Spinal cord (tissue), 10 donors: Measurements from ENCODE around the gene TBCEL. TPM values are rescaled to one million over a fixed set of nuclear protein-coding genes. Genes with fewer than 3 reads are reported as not detected.

Experiments
- DNase-seq, 6 donors: peaks; one replicate each; pipeline versions ENCODE4 v3.0.0 to v3.0.0-alpha.2; 2013 to 2015; ENCODE audit warnings: low spot score in 6 of 6, low read depth in 4 of 6
- H3K27ac ChIP-seq: one replicate; pipeline ENCODE4 v1.5.1; 2013; ENCODE audit warnings: low read depth, low read length, control low read depth
- H3K27me3 ChIP-seq: one replicate; pipeline ENCODE4 v1.6.1; 2013; ENCODE audit warnings: low read length; ENCODE audit not compliant: control insufficient read depth, insufficient read depth
- H3K36me3 ChIP-seq: one replicate; pipeline ENCODE4 v1.6.1; 2013; ENCODE audit warnings: low read length; ENCODE audit not compliant: control insufficient read depth, insufficient read depth
- H3K4me1 ChIP-seq: one replicate; pipeline ENCODE4 v1.6.1; 2013; ENCODE audit warnings: low read length; ENCODE audit not compliant: control insufficient read depth, insufficient read depth
- H3K4me3 ChIP-seq: one replicate; pipeline ENCODE4 v1.5.1; 2013; ENCODE audit warnings: low read depth, low read length, control low read depth
- H3K9me3 ChIP-seq: one replicate; pipeline ENCODE4 v1.6.1; 2013; ENCODE audit warnings: low read length; ENCODE audit not compliant: control insufficient read depth, insufficient read depth
- WGBS: methylation state at CpG from one replicate; pipeline ENCODE4 v1.1.5; 2013; ENCODE audit warnings: missing lambda C conversion rate; ENCODE audit not compliant: insufficient coverage; 5-methylcytosine and 5-hydroxymethylcytosine counted together
- polyA plus RNA-seq, 2 donors: library from polyadenylated mRNA; unstranded; fragments of 120-200 nt; gene quantifications; one replicate each; pipeline ENCODE4 v1.2.1, GENCODE V29; 2013; ENCODE audit not compliant: insufficient read length in 2 of 2
- total RNA-seq, 2 donors: library from RNA; depleted of rRNA in 1 of 2; stranded (reverse); fragments of 120-200 nt in 1 of 2; fragments of >200 nt in 1 of 2; gene quantifications; one replicate each; pipeline versions ENCODE4 v1.2.3 to v1.2.4, GENCODE V29; 2013 to 2014
- donor health status: healthy.

Gene TBCEL
- total and polyA plus RNA-seq, 4 donors: 11.5 to 49.0 (median 28.7) TPM

DNA sequence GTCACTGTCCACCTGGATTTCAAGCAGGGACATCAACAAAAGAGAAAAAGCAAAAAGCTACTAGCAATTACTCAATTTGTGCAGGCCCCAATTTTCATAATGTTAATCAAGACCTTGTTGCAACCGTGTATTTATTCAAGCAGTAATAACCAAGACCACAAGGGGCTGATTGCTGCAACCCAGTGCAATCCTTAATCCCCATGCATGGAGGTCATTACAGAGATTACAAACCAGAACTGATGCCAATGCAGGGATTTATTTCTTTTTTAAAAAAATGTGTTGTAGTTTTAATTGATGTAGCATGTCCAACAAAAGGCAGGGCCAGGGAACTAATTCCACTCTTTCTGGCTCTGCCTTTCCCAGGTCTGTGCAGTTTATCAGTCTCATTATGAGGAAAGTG, 95.5 kb downstream of the TBCEL start:
- no peak overlapping the region for H3K27ac ChIP-seq
- DNase-seq: peak in 2 of 6 donors; percentile 14 to 80
- no peaks in the 10 kb centered on the region for H3K27me3 ChIP-seq
- H3K4me3 ChIP-seq: no peak overlapping the region
- WGBS: no CpG with 5 or more reads among the region's 1 CpG
- peaks cover 10% of the 10 kb centered on the region for H3K4me1 ChIP-seq
- no peaks in the 10 kb centered on the region for H3K36me3 ChIP-seq
- H3K9me3 ChIP-seq: no peaks in the 10 kb centered on the region

DNA sequence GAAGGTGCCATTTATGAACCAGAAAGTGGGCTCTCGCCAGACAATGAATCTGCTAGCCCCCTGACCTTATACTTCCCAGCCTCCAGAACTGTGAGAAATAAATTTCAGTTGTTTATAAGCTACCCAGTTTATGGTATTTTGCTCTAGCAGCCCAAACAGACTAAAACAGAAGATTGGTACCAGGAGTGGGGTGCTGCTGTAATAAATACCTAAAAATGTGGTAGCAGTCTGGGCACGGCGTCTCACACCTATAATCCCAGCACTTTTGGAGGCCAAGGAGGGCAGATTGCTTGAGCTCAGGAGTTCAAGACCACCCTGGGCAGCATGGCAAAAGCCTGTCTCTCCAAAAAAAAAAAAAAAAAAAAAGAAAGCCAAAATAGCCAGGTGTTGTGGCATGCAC, 98.4 kb downstream of the TBCEL start:
- no CpG with 5 or more reads among the region's 3 CpGs for WGBS
- Histone ChIP-seq H3K4me1 (peaks cover 14% of the 10 kb centered on the region), H3K36me3 (peaks cover 4% of the 10 kb centered on the region), H3K4me3 (no peak overlapping the region), H3K9me3 (no peaks in the 10 kb centered on the region), H3K27ac (no peak overlapping the region), H3K27me3 (no peaks in the 10 kb centered on the region)
- no peak for DNase-seq

- Histone ChIP-seq H3K27me3 (no peaks in the 10 kb centered on the region), H3K4me1 (peaks cover 14% of the 10 kb centered on the region), H3K9me3 (no peaks in the 10 kb centered on the region), H3K4me3 (no peak overlapping the region), H3K27ac (no peak overlapping the region), H3K36me3 (peaks cover 13% of the 10 kb centered on the region)
- DNase-seq: peak in 2 of 6 donors; percentile 39 to 46
- WGBS: 37% methylated on average over 6 of the region's 6 CpGs
Measured at GRCh38 chr11:121123496-121124069, 99.7 kb downstream of the TBCEL start.

GRCh38 chr11:121127809-121128208, 103.9 kb downstream of the TBCEL start:
- WGBS: 95% methylated on average over 30 of the region's 30 CpGs
- H3K27ac ChIP-seq: no peak overlapping the region

GRCh38 chr11:121129362-121130340, 105.7 kb downstream of the TBCEL start:
- Histone ChIP-seq H3K27me3 (no peaks in the 10 kb centered on the region), H3K9me3 (no peaks in the 10 kb centered on the region), H3K36me3 (peaks cover 17% of the 10 kb centered on the region), H3K4me3 (no peak overlapping the region), H3K27ac (no peak overlapping the region), H3K4me1 (peaks cover 3% of the 10 kb centered on the region)
- no peak for DNase-seq
- WGBS: 97% methylated on average over 26 of the region's 29 CpGs

More at GRCh38 chr11:121127809-121128208, 103.9 kb downstream of the TBCEL start:
- Histone ChIP-seq H3K27me3 (no peaks in the 10 kb centered on the region), H3K4me3 (no peak overlapping the region), H3K9me3 (no peaks in the 10 kb centered on the region), H3K4me1 (peaks cover 3% of the 10 kb centered on the region), H3K36me3 (peaks cover 17% of the 10 kb centered on the region)
- DNase-seq: no peak

DNA sequence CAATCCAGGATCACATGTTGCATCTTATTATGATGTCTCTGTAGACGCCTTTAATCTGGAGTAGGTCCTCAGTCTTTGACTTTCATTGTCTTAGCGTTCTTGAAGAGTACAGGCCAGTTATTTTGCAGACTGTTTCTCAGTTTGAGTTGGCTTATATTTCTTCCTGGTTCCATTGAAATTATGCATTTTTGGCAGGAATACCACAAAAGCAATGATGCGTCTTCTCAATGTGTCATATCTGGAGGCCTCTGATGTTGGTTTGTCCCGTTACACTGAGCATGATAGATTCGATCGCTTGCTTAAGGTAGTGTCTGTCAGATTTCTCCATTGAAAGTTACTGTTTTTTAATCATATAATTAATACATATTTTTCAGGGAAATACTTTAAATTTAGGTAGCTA, 107.8 kb downstream of the TBCEL start:
- 78% methylated on average over 2 of the region's 6 CpGs for WGBS
- Histone ChIP-seq H3K27ac (no peak overlapping the region), H3K4me3 (no peak overlapping the region), H3K4me1 (no peaks in the 10 kb centered on the region), H3K9me3 (no peaks in the 10 kb centered on the region), H3K27me3 (no peaks in the 10 kb centered on the region), H3K36me3 (peaks cover 13% of the 10 kb centered on the region)
- DNase-seq: no peak

DNA sequence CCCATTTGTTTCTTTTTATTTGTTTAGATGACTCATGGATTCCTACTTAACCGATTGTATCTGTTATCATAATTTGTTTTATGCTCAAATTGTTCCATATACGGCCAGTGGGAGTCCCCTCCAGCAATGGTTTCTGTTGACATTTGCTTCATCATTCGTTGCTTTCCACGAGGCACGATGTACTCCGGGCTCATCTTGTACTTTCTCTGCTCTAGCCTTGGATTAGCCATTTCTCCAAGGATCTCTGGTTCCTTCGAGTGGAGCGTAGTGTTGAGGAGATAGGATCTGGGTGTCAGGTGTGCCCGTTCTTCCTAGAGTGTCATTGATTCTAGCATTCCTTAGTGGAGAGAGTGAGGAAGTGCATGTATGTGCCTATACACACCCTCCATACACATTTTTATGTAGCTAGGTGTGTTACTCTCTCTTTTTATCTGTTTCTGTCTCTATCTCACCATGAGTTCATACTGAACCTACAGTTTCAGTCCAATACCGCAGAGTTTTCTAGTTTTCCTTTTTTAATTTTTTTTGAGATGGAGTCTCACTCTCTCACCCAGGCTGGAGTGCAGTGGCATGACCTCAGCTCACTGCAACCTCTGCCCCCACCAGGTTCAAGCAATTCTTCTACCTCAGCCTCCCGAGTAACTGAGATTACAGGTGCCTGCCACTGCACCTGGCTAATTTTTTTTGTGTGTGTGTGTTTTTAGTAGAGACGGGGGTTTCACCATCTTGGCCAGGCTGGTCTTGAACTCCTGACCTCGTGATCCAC, 108.5 kb downstream of the TBCEL start:
- no peaks in the 10 kb centered on the region for H3K9me3 ChIP-seq

GRCh38 chr11:121134741-121135312, 110.9 kb downstream of the TBCEL start:
- Histone ChIP-seq H3K9me3 (no peaks in the 10 kb centered on the region), H3K4me3 (no peak overlapping the region), H3K36me3 (peaks cover 7% of the 10 kb centered on the region), H3K27ac (no peak overlapping the region), H3K27me3 (no peaks in the 10 kb centered on the region), H3K4me1 (no peaks in the 10 kb centered on the region)
- 79% methylated on average over 7 of the region's 10 CpGs for WGBS
- no peak for DNase-seq

More for the DNA sequence above, 108.5 kb downstream of the TBCEL start:
- 94% methylated on average over 8 of the region's 13 CpGs for WGBS
- Histone ChIP-seq H3K27me3 (no peaks in the 10 kb centered on the region), H3K27ac (no peak overlapping the region), H3K4me3 (no peak overlapping the region), H3K36me3 (peaks cover 13% of the 10 kb centered on the region), H3K4me1 (no peaks in the 10 kb centered on the region)
- DNase-seq: no peak

DNA sequence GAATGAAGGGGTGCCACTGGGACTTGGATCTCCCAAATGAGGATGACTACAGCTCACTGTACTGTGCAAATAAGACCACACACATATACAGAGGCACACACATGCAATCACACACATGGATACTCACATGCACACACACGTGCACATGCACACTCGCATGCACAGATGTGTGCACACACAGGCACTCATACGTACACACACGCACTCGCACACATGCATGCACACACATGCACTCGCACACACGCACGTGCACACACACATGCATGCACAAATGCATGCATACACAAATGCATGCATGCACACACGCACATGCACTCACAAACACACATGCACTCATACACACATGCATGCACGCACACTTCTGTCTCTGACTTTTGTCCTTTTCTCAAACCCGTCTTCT, 113.1 kb downstream of the TBCEL start:
- Histone ChIP-seq H3K36me3 (peaks cover 7% of the 10 kb centered on the region), H3K27me3 (no peaks in the 10 kb centered on the region), H3K4me3 (no peak overlapping the region), H3K9me3 (no peaks in the 10 kb centered on the region), H3K4me1 (no peaks in the 10 kb centered on the region), H3K27ac (no peak overlapping the region)
- no peak for DNase-seq
- WGBS: 97% methylated on average over 11 of the region's 11 CpGs
